ENCODE measurements around the gene TRIM43B. TPM values are rescaled to one million over a fixed set of nuclear protein-coding genes. Genes with fewer than 3 reads are reported as not detected.
"Not testable (repeated sequence)": the region's sequence is repeated elsewhere in the genome, so short reads cannot be mapped to it uniquely, and the experiment has no call there.

The TRIM43B gene
- not detected in 2 replicates for total RNA-seq (2014; rRNA removed; shearing (Covaris generic))

DNA sequence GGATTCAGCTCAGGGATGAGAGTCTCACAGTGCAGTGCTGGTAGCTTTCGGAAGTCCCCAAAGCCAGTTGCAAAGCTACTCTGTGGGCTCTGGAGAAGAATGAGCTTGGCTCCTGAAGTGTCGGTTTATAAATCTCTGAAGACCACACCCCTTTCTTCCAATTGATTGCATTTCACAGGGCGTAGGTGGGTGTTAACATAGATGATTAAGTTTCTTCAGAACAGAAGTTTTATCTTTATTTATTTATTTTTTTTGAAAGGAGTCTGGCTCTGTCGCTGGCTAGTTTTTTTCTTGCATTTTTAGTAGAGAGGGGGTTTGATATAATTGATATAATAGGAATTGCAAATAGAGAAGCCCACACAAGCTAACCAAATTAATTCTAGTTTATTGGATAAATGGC lies at the start of gene TRIM43B:
Gene TRIM43B (minus strand): TSS at position 101 of the 400 bp plus-strand sequence. CDS start 2,040 bp downstream, outside the sequence.
- DNase-seq (ENCODE audit: low spot score): not testable (repeated sequence)

DNA sequence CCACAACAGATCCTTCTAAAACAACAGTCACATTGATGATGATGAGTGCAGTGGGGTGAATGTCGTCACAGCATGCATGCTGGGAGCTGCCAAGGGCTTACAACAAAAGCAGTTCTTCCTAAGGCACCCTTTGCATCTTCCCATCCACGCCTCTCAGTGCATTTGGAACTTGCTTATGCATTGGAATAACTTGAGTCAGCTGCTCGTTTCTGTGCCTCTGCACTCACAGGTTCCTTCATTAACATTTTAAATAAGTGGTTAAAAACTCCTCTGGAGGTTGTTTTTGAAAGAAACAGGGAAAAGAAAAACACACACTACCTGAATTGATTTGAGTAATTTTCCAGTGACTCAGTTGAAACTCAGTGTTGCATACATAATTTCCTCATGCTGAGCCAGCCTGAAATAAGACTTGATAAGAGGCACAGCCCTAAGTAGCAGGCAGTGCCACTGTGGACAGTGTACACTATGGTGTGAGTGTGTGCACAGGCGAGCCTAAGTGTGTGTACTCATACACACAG lies 46.8 kb upstream of the TRIM43B start:
- DNase-seq (ENCODE audit: low spot score): no peak

DNA sequence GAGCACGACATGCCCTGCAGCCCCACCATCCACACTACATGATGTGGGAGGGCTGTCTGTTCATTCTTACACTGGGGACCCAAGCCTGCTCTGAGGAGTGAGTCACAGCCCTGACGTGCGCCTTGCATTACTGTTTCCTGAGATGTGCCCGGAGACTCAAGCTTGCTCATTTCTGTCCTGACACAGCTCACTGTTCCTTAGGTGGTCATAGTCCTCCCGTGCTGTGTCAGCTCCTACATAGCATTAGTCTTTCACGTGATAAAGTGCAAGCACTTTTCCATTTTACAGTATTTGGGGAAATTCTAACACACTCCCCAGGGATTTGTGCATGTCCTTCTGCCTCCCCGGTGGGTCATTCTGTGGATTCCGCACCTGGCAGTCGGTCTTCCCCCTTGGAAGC lies 46.2 kb upstream of the TRIM43B start:
- DNase-seq (ENCODE audit: low spot score): no peak

DNA sequence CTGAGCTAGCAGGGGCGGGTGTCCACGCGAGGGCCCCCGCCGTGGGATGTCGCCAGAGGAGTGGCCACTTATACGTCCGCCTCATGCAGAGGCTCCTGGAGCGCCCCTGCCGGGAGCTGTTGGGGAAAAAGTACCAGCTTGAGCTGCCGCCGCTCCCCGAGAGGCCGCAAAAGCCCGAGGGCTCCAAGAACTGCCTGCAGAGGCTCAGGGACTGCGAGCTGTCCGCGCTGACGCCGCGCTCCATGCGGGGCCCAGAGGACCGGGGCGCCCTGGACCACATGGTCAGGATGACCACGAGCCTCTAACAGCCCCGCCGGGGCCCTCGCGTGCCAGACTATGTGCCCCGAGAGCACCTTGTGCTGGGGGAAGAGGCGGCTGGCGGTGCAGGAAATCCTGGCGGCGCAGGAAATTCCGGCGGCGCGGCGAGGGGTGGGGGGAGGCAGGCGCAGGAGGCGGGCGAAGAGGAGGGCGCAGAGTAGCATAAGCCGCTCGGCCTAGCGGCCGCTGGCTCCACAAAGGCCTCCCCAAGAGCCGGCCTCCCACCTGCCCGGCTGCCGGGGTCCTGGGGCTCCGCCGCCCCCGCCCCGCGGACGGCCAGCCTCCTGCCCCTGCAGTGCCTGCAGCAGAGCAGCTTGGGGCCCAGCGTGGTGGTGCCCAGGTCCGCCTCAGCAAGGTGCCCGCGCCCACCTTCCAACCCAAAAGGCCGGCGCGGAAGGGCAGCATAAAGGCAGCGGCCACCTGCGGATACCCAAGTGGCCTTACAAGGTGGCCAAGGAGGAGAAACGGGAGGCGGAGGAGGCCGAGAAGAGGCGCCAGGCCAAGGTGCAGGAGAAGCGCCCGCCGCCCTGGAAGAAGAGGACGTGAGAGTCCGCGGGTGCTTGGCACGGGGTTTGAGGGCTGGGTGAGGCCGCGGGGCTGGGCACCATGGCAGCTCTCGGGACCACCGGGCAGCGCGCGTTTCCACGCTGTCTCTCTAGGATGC lies 42.1 kb upstream of the TRIM43B start:
- no peak for DNase-seq (ENCODE audit: low spot score)

GRCh38 chr2:95525294-95526035 lies 40.9 kb upstream of the TRIM43B start:
- peak; percentile 45 for DNase-seq (ENCODE audit: low spot score)

GRCh38 chr2:95524195-95524594 lies 39.6 kb upstream of the TRIM43B start:
- no peak for DNase-seq (ENCODE audit: low spot score)

- no peak for DNase-seq (ENCODE audit: low spot score)
These were observed 30.2 kb upstream of the TRIM43B start for GRCh38 chr2:95514718-95515117.

GRCh38 chr2:95514226-95514625 lies 29.7 kb upstream of the TRIM43B start:
- not testable (repeated sequence) for DNase-seq (ENCODE audit: low spot score)

- DNase-seq (ENCODE audit: low spot score): no peak
These were observed 24.9 kb upstream of the TRIM43B start for GRCh38 chr2:95509408-95509807.

DNA sequence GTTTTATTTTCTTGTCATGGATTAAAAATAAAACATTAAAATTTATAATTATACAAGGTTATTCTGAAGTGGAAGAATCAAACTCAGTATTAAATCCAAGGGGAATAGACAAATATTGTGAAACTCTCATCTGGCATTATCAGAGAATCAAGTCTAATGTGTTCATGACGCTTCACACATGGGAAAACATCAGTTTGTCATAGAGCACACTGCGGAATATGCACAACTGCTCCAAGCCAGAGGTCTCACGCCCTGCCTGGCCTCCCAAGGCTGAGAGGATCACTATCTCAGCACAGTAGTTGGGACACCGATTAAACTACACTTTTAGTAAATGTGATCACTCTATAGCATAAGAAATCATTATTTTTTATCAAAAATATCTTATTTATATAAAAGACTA lies 20.7 kb upstream of the TRIM43B start:
- no peak for DNase-seq (ENCODE audit: low spot score)

GRCh38 chr2:95500854-95501253 lies 16.3 kb upstream of the TRIM43B start:
- no peak for DNase-seq (ENCODE audit: low spot score)

GRCh38 chr2:95492076-95492475 lies 7.5 kb upstream of the TRIM43B start:
- peak; percentile 42 for DNase-seq (ENCODE audit: low spot score)

DNA sequence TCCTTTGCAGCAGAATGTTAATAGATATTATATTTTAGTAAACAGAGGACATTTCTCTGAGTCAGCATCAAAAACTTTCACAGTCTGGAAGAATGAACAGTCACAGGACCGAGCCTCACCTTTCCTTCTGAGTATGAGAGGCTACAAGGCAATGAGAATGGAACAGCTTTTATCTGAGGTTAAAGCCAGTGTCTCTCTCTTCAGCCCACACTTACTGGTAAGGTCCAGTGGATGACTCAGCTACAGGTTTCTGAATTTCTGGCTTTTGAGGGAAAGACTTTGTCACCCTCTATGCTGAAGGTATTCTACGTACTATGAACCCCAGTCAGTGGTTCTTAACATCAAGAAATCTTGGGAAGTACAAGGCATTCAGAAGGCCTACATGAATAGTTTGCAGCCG lies 9.5 kb downstream of the TRIM43B start:
- DNase-seq (ENCODE audit: low spot score): not testable (repeated sequence)

DNA sequence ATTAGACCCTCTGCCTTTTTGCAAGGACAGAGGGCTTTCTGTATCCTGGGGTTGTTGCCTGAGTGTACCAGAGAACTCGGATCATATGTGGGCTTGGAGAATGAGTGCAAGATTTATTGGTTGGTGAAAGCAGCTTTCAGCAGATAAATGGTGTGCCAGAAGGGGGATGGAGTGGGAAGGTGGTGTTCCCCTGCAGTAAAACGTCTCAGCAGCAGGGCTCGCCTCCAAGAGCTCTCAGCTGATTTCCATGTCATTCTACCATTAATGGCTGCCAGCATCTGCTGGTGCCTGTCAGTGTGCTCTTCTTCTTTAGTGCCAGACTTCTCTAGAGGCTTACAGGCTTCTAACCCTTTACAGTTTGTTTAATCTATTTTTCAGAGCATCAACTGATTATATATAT lies 16.6 kb downstream of the TRIM43B start:
- DNase-seq (ENCODE audit: low spot score): not testable (repeated sequence)

- not testable (repeated sequence) for DNase-seq (ENCODE audit: low spot score)
These were observed 18.0 kb downstream of the TRIM43B start for GRCh38 chr2:95466572-95466971.

DNA sequence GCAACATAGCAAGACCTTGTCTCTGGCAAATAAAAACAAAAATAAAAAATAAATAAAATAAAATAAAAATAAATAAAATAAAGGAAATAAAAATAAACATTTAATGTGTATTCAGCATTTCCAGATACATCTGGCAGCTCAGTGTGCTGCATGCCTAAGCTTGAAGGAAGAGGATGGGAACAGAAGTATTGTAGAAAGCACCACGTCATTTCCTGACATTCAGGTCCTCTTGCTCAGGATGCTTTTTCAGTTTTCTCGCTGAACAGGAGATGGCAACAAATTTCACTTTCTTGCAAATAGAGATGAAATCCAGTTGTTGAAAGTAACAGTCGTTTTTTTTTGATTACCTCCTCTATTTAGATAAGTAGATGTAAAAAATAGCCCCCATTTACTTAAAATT lies 21.3 kb downstream of the TRIM43B start:
- not testable (repeated sequence) for DNase-seq (ENCODE audit: low spot score)

DNA sequence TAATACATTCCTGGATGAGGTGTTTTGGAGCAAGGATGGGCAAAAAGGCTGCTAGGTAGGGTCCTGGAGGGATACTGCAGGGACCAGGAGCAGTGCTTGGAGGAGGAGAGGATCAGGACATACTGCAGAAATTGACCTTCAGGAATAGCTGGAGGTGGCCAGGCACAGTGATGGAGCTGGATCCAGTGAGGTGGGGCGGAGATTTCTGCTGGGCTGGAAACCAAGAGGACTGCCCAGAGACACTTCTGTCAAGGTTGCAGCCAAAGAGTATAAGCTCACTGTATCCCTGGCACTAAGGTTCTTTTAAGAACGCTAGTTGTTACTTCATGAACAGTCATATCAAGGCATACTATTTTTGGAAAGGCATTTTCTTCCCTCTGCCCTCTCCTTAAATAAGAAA lies 39.2 kb downstream of the TRIM43B start:
- DNase-seq (ENCODE audit: low spot score): not testable (repeated sequence)

- not testable (repeated sequence) for DNase-seq (ENCODE audit: low spot score)
These were observed 42.0 kb downstream of the TRIM43B start for GRCh38 chr2:95442474-95443099.

GRCh38 chr2:95435872-95436209 lies 48.7 kb downstream of the TRIM43B start:
- not testable (repeated sequence) for DNase-seq (ENCODE audit: low spot score)

- not testable (repeated sequence) for DNase-seq (ENCODE audit: low spot score)
These were observed 49.2 kb downstream of the TRIM43B start for GRCh38 chr2:95435162-95435871.

GRCh38 chr2:95434507-95435076 lies 50.0 kb downstream of the TRIM43B start:
- DNase-seq (ENCODE audit: low spot score): not testable (repeated sequence)

Measured in HT-29 (cell line).